PFSK-1 (cell line): ENCODE results near the gene TUBA3C.

Experiments used
- REST ChIP-seq, 2 experiments: IDR thresholded peaks; 2 replicates each; pipeline versions ENCODE4 v1.6.1 to v1.8.0; 2011 to 2012; ENCODE audit warnings: low read depth in 2 of 2, low read length in 2 of 2, control low read depth in 1 of 2, inconsistent platforms in 1 of 2, mild to moderate bottlenecking in 1 of 2, moderate library complexity in 1 of 2; ENCODE audit not compliant: insufficient read depth in 1 of 2
- SIN3A ChIP-seq: IDR thresholded peaks from 2 replicates; pipeline ENCODE4 v1.6.1; 2012; ENCODE audit warnings: mild to moderate bottlenecking, low read length, moderate library complexity, borderline replicate concordance; ENCODE audit not compliant: insufficient read depth

- TF ChIP-seq REST (IDR thresholded peaks at IDR 0.05; ENCODE audit: insufficient read depth in 1 of 2, low read depth in 2 of 2, low read length in 2 of 2) (no peak), SIN3A (no peak)
These were observed 24.2 kb downstream of the TUBA3C start for GRCh38 chr13:19157461-19157860.
